NCI-H2196 treated with DMSO at 0.1 percent for 48 hours (cell line): Measurements from ENCODE around the gene RGS3.
A peak's percentile ranks its signal among the peaks of the same experiment; 100 is the strongest.

Experiments
- DNase-seq: peaks from one replicate; lab custom pipeline; 2025; ENCODE audit not compliant: unreplicated experiment; lab: John Stamatoyannopoulos, UW

RGS3 gene

GRCh38 chr9:113511047-113511521 is 47.6 kb downstream of the RGS3 start:
- peak; percentile 89 for DNase-seq

- no peak for DNase-seq
Observed at GRCh38 chr9:113511856-113512761, 48.6 kb downstream of the RGS3 start.

- no peak for DNase-seq
Observed at GRCh38 chr9:113513111-113513510, 49.6 kb downstream of the RGS3 start.

GRCh38 chr9:113513536-113513935 is 50.0 kb downstream of the RGS3 start:
- no peak for DNase-seq

GRCh38 chr9:113514061-113514460 is 50.5 kb downstream of the RGS3 start:
- no peak for DNase-seq

GRCh38 chr9:113514748-113515147 is 51.2 kb downstream of the RGS3 start:
- DNase-seq: no peak

GRCh38 chr9:113515862-113516261 is 52.3 kb downstream of the RGS3 start:
- no peak for DNase-seq

GRCh38 chr9:113516840-113517577 is 53.5 kb downstream of the RGS3 start:
- no peak for DNase-seq

GRCh38 chr9:113519426-113520108 is 56.0 kb downstream of the RGS3 start:
- DNase-seq: no peak

GRCh38 chr9:113520109-113520642 is 56.6 kb downstream of the RGS3 start:
- DNase-seq: no peak

- no peak for DNase-seq
Observed at GRCh38 chr9:113521693-113522255, 58.2 kb downstream of the RGS3 start.

GRCh38 chr9:113522419-113522818 is 58.9 kb downstream of the RGS3 start:
- DNase-seq: no peak

GRCh38 chr9:113522858-113523257 is 59.3 kb downstream of the RGS3 start:
- DNase-seq: no peak

- DNase-seq: no peak
Observed at GRCh38 chr9:113523421-113524141, 60.1 kb downstream of the RGS3 start.

GRCh38 chr9:113524468-113524867 is 60.9 kb downstream of the RGS3 start:
- no peak for DNase-seq

- no peak for DNase-seq
Observed at GRCh38 chr9:113525205-113525604, 61.7 kb downstream of the RGS3 start.

- DNase-seq: no peak
Observed at GRCh38 chr9:113525831-113526230, 62.3 kb downstream of the RGS3 start.

- DNase-seq: no peak
Observed at GRCh38 chr9:113526231-113526746, 62.8 kb downstream of the RGS3 start.

- no peak for DNase-seq
Observed at GRCh38 chr9:113526841-113527240, 63.3 kb downstream of the RGS3 start.

- DNase-seq: no peak
Observed at GRCh38 chr9:113528088-113528487, 64.6 kb downstream of the RGS3 start.
